Liver (tissue), 9 donors: ENCODE measurements around the gene MYO1H. TPM values are rescaled to one million over a fixed set of nuclear protein-coding genes. Genes with fewer than 3 reads are reported as not detected.

Experiments used
- DNase-seq: peaks from one replicate; pipeline ENCODE4 v3.0.0-alpha.2; 2017; ENCODE audit warnings: low spot score
- H3K27ac ChIP-seq, 2 donors: one replicate each; pipeline ENCODE4 v1.7.0; 2013; ENCODE audit warnings: inconsistent platforms in 2 of 2, low read length in 2 of 2, control low read depth in 1 of 2, low read depth in 1 of 2, mild to moderate bottlenecking in 1 of 2
- H3K27me3 ChIP-seq, 4 donors: one replicate each; pipeline versions ENCODE4 v1.6.1 to v1.7.0; 2013; ENCODE audit warnings: low read length in 3 of 4, inconsistent platforms in 1 of 4, mild to moderate bottlenecking in 1 of 4, moderate library complexity in 1 of 4; ENCODE audit not compliant: control insufficient read depth in 4 of 4, insufficient read depth in 4 of 4
- H3K36me3 ChIP-seq, 4 donors: one replicate each; pipeline versions ENCODE4 v1.6.1 to v1.7.0; 2013; ENCODE audit warnings: low read length in 3 of 4, mild to moderate bottlenecking in 3 of 4, low read depth in 1 of 4, moderate library complexity in 1 of 4; ENCODE audit not compliant: control insufficient read depth in 4 of 4, insufficient read depth in 3 of 4
- H3K4me1 ChIP-seq, 4 donors: one replicate each; pipeline versions ENCODE4 v1.6.1 to v1.7.0; 2013; ENCODE audit warnings: low read length in 3 of 4, mild to moderate bottlenecking in 3 of 4, moderate library complexity in 1 of 4; ENCODE audit not compliant: control insufficient read depth in 4 of 4, insufficient read depth in 4 of 4
- H3K4me3 ChIP-seq, 3 donors: one replicate each; pipeline versions ENCODE4 v1.6.1 to v1.7.0; 2013; ENCODE audit warnings: low read length in 3 of 3, control low read depth in 1 of 3, low read depth in 1 of 3, mild to moderate bottlenecking in 1 of 3
- H3K9ac ChIP-seq, 2 donors: one replicate each; pipeline ENCODE4 v1.7.0; 2013; ENCODE audit warnings: low read length in 2 of 2, mild to moderate bottlenecking in 2 of 2, moderate library complexity in 2 of 2, control low read depth in 1 of 2, low read depth in 1 of 2
- H3K9me3 ChIP-seq, 4 donors: one replicate each; pipeline versions ENCODE4 v1.6.1 to v1.7.0; 2013; ENCODE audit warnings: low read length in 3 of 4; ENCODE audit not compliant: control insufficient read depth in 4 of 4
- ATF3 ChIP-seq: IDR thresholded peaks from 2 replicates; pipeline ENCODE4 v1.6.1; 2016; ENCODE audit warnings: antibody characterized with exemption
- CTCF ChIP-seq: fragments of 150-350 bp; IDR thresholded peaks from 2 replicates; pipeline ENCODE4 v1.5.1; 2017; ENCODE audit warnings: improper control_type of control experiment, low read depth, low read length; ENCODE audit not compliant: missing input control
- EGR1 ChIP-seq, 2 donors: IDR thresholded peaks; 2 replicates each; pipeline ENCODE4 v1.6.1; 2016 to 2018; ENCODE audit warnings: antibody characterized with exemption in 2 of 2, low read depth in 2 of 2
- FOXA1 ChIP-seq: IDR thresholded peaks from 2 replicates; pipeline ENCODE4 v1.6.1; 2016; ENCODE audit warnings: antibody characterized with exemption
- FOXA2 ChIP-seq: IDR thresholded peaks from 2 replicates; pipeline ENCODE4 v1.6.1; 2016; ENCODE audit warnings: antibody characterized with exemption
- GABPA ChIP-seq, 2 donors: IDR thresholded peaks in 1 of 2; conservative IDR thresholded peaks in 1 of 2; 2 replicates each; pipeline ENCODE4 v1.6.1; 2016; ENCODE audit warnings: antibody characterized with exemption in 2 of 2, mild to moderate bottlenecking in 1 of 2, moderate library complexity in 1 of 2
- HNF4A ChIP-seq, 2 donors: conservative IDR thresholded peaks; 2 replicates each; pipeline ENCODE4 v1.6.1; 2016; ENCODE audit warnings: antibody characterized with exemption in 2 of 2, mild to moderate bottlenecking in 2 of 2
- HNF4G ChIP-seq: IDR thresholded peaks from 2 replicates; pipeline ENCODE4 v1.6.1; 2016; ENCODE audit warnings: antibody characterized with exemption
- JUND ChIP-seq, 2 donors: IDR thresholded peaks; 2 replicates each; pipeline ENCODE4 v1.6.1; 2016; ENCODE audit warnings: antibody characterized with exemption in 2 of 2
- MAX ChIP-seq: IDR thresholded peaks from 2 replicates; pipeline ENCODE4 v1.6.1; 2016; ENCODE audit warnings: antibody characterized with exemption
- NR2F2 ChIP-seq: IDR thresholded peaks from 2 replicates; pipeline ENCODE4 v1.6.1; 2016; ENCODE audit warnings: antibody characterized with exemption
- RAD21 ChIP-seq, 2 donors: IDR thresholded peaks; 2 replicates each; pipeline ENCODE4 v1.6.1; 2016; ENCODE audit warnings: antibody characterized with exemption in 2 of 2, mild to moderate bottlenecking in 2 of 2
- REST ChIP-seq: IDR thresholded peaks from 2 replicates; pipeline ENCODE4 v1.6.1; 2016; ENCODE audit warnings: antibody characterized with exemption, mild to moderate bottlenecking
- RXRA ChIP-seq, 2 donors: IDR thresholded peaks; 2 replicates each; pipeline ENCODE4 v1.6.1; 2017 to 2018; ENCODE audit warnings: antibody characterized with exemption in 2 of 2, mild to moderate bottlenecking in 1 of 2
- SP1 ChIP-seq: IDR thresholded peaks from 2 replicates; pipeline ENCODE4 v1.6.1; 2018; ENCODE audit warnings: antibody characterized with exemption, mild to moderate bottlenecking
- TAF1 ChIP-seq: conservative IDR thresholded peaks from 2 replicates; pipeline ENCODE4 v1.6.1; 2016; ENCODE audit warnings: antibody characterized with exemption, mild to moderate bottlenecking
- YY1 ChIP-seq: IDR thresholded peaks from 2 replicates; pipeline ENCODE4 v1.6.1; 2016; ENCODE audit warnings: antibody characterized with exemption, mild to moderate bottlenecking
- ZBTB33 ChIP-seq: IDR thresholded peaks from 2 replicates; pipeline ENCODE4 v1.6.1; 2016; ENCODE audit warnings: antibody characterized with exemption
- WGBS: extraction: QIAGEN DNeasy Blood & Tissue Kit; methylation state at CpG from one replicate; pipeline ENCODE4 v1.1.7; 2013; 5-methylcytosine and 5-hydroxymethylcytosine counted together
- polyA plus RNA-seq, 2 donors: library from polyadenylated mRNA; stranded (reverse) in 1 of 2; unstranded in 1 of 2; fragments of 200-250 nt in 1 of 2; fragments of >200 nt in 1 of 2; fragmentation: Nextera tagmentation in 1 of 2; extraction: Ambion mirVana in 1 of 2; gene quantifications; one replicate each; pipeline versions ENCODE4 v1.2.1 to v1.2.3, GENCODE V29; 2013 to 2015
- total RNA-seq, 2 donors: library from RNA; depleted of rRNA; stranded (reverse); fragments of >200 nt; gene quantifications; one replicate each; pipeline ENCODE4 v1.2.3, GENCODE V29; 2014
- donor health status: healthy.
- donor health status: healthy.
- donor health status: healthy.
- donor health status: healthy.
- donor health status: healthy.

The MYO1H gene
- total and polyA plus RNA-seq, 4 donors, result not detected

- H3K9ac ChIP-seq, result no peak overlapping the region
- DNase-seq, result no peak
- H3K27me3 ChIP-seq, result no peaks in the 10 kb centered on the region
- H3K4me3 ChIP-seq, result no peak overlapping the region
- WGBS, result 94% methylated on average over 4 of the region's 4 CpGs
- TF ChIP-seq GABPA (IDR thresholded peaks at IDR 0.05 in 1 of 2, conservative IDR thresholded peaks at IDR 0.05 in 1 of 2) (no peak), MAX (no peak), JUND (IDR thresholded peaks at IDR 0.05) (no peak), HNF4A (conservative IDR thresholded peaks at IDR 0.05) (no peak), TAF1 (no peak), ATF3 (no peak), FOXA2 (no peak), SP1 (no peak), RAD21 (IDR thresholded peaks at IDR 0.05) (no peak), EGR1 (IDR thresholded peaks at IDR 0.05; ENCODE audit: low read depth in 2 of 2) (no peak), REST (no peak), FOXA1 (no peak), RXRA (IDR thresholded peaks at IDR 0.05) (no peak), YY1 (no peak), NR2F2 (no peak)
- H3K36me3 ChIP-seq, result peaks cover 0 to 24% (median 15%) of the 10 kb centered on the region in 4 donors
- no peaks in the 10 kb centered on the region for H3K9me3 ChIP-seq
- H3K4me1 ChIP-seq, result peaks cover 7 to 27% (median 26%) of the 10 kb centered on the region in 4 donors
- no peak overlapping the region for H3K27ac ChIP-seq
Observed at GRCh38 chr12:109480356-109480755, 132.7 kb downstream of the MYO1H start.

- peaks cover 4 to 39% (median 30%) of the 10 kb centered on the region in 4 donors for H3K36me3 ChIP-seq
- WGBS, result 93% methylated on average over 1 of the region's 1 CpG
- DNase-seq, result no peak
- no peaks in the 10 kb centered on the region for H3K27me3 ChIP-seq
- no peak for TF ChIP-seq JUND (IDR thresholded peaks at IDR 0.05)
- no peak for TF ChIP-seq SP1
- TF ChIP-seq CTCF, result no peak
- no peak for TF ChIP-seq ATF3
- no peak for TF ChIP-seq FOXA1
- no peak for TF ChIP-seq YY1
- no peak for TF ChIP-seq RXRA (IDR thresholded peaks at IDR 0.05)
- TF ChIP-seq NR2F2, result no peak
- TF ChIP-seq MAX, result no peak
- no peak for TF ChIP-seq REST
- TF ChIP-seq ZBTB33, result no peak
- no peak for TF ChIP-seq HNF4G
- TF ChIP-seq GABPA (IDR thresholded peaks at IDR 0.05 in 1 of 2, conservative IDR thresholded peaks at IDR 0.05 in 1 of 2), result no peak
- no peak for TF ChIP-seq TAF1
- no peak for TF ChIP-seq EGR1 (IDR thresholded peaks at IDR 0.05; ENCODE audit: low read depth in 2 of 2)
- TF ChIP-seq HNF4A (conservative IDR thresholded peaks at IDR 0.05), result no peak
- TF ChIP-seq FOXA2, result no peak
- H3K9me3 ChIP-seq, result no peaks in the 10 kb centered on the region
- H3K27ac ChIP-seq, result no peak overlapping the region
- H3K9ac ChIP-seq, result no peak overlapping the region
- H3K4me1 ChIP-seq, result peaks cover 5 to 16% (median 13%) of the 10 kb centered on the region in 4 donors
- H3K4me3 ChIP-seq, result no peak overlapping the region
Observed at GRCh38 chr12:109481863-109482262, 134.2 kb downstream of the MYO1H start.
